Vagina (tissue), 2 donors: ENCODE data around the gene GASK1B. TPM values are rescaled to one million over a fixed set of nuclear protein-coding genes. Genes with fewer than 3 reads are reported as not detected.

ENCODE experiments used
- DNase-seq, 2 donors: peaks; one replicate each; pipeline ENCODE4 v3.0.0-alpha.2; 2017; ENCODE audit errors: extremely low spot score in 2 of 2
- H3K27ac ChIP-seq: fragments of 200-600 bp; sonication (generic); one replicate; pipeline ENCODE4 v1.5.1; 2019
- H3K27me3 ChIP-seq: fragments of 200-600 bp; sonication (generic); one replicate; pipeline ENCODE4 v1.5.1; 2019
- H3K36me3 ChIP-seq, 2 donors: fragments of 200-600 bp; sonication (generic); one replicate each; pipeline ENCODE4 v1.5.1; 2017 to 2019
- H3K4me1 ChIP-seq: fragments of 200-600 bp; sonication (generic); one replicate; pipeline ENCODE4 v1.5.1; 2019
- H3K4me3 ChIP-seq, 2 donors: fragments of 200-600 bp; sonication (generic); 1 replicate in 1 of 2; 2 replicates in 1 of 2; pipeline ENCODE4 v1.5.1; 2016 to 2019
- H3K9me3 ChIP-seq: fragments of 200-600 bp; sonication (generic); one replicate; pipeline ENCODE4 v1.5.1; 2019
- CTCF ChIP-seq, 3 experiments: fragments of 450-650 bp in 2 of 3; fragments of 200-600 bp in 1 of 3; sonication (generic) in 1 of 3; IDR thresholded peaks; one replicate each; pipeline ENCODE4 v1.5.1; 2017 to 2019; ENCODE audit warnings: antibody characterized with exemption in 3 of 3, mild to moderate bottlenecking in 2 of 3, moderate library complexity in 2 of 3
- POLR2A ChIP-seq, 2 donors: fragments of 450-650 bp; IDR thresholded peaks; one replicate each; pipeline ENCODE4 v1.6.1; 2017; ENCODE audit warnings: antibody characterized with exemption in 2 of 2, mild to moderate bottlenecking in 2 of 2, moderate library complexity in 2 of 2
- POLR2AphosphoS5 ChIP-seq, 2 donors: sonication (generic); formaldehyde crosslinking; IDR thresholded peaks; one replicate each; pipeline ENCODE4 v1.9.0; 2017; ENCODE audit warnings: antibody characterized with exemption in 2 of 2, mild to moderate bottlenecking in 2 of 2, low read depth in 1 of 2; ENCODE audit not compliant: insufficient read depth in 1 of 2
- intact Hi-C: fragments of 100-400 bp; cut with DNase I; formaldehyde crosslinking; loops from one replicate; pipeline ENCODE4 v1.15.1; 2023
- total RNA-seq: library from RNA; depleted of rRNA; stranded (reverse); fragments of >200 nt; gene quantifications from one replicate; pipeline ENCODE4 v1.2.3, GENCODE V29; 2016

Gene GASK1B
- total RNA-seq, 1 donor from 2014 or later = 24.3 TPM

DNA sequence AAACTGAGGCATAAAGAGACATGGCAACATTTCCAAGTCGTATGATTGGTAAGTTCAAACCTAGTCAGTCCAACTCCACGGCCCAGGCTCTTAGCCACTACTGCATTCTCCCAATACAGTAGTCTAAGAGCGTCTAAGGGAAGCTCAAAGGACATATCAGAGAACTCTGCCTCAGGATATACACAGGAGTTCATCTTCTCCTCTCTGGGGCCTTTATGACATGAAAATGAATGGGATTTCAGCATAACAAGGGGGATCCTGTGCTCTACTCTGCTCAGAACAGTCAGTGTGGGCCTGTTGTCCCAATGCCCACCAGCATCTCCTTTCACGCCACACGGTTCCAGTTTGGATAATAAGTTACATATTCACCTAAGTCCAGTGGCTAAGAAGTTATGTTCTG lies 4.2 kb downstream of the GASK1B start:
- H3K36me3 ChIP-seq = no peaks in the 10 kb centered on the region
- H3K27ac ChIP-seq = peak overlapping the region; percentile 77
- intact Hi-C loops = no loop called here
- DNase-seq = no peak
- peaks cover 71% of the 10 kb centered on the region for H3K4me1 ChIP-seq
- H3K4me3 ChIP-seq = peak overlapping the region; percentile 49 to 52
- H3K27me3 ChIP-seq = no peaks in the 10 kb centered on the region
- TF ChIP-seq POLR2A (IDR thresholded peaks at IDR 0.05) (no peak), CTCF (IDR thresholded peaks at IDR 0.05) (no peak), POLR2AphosphoS5 (IDR thresholded peaks at IDR 0.05; ENCODE audit: insufficient read depth in 1 of 2, low read depth in 1 of 2) (no peak)
- H3K9me3 ChIP-seq = no peaks in the 10 kb centered on the region

DNA sequence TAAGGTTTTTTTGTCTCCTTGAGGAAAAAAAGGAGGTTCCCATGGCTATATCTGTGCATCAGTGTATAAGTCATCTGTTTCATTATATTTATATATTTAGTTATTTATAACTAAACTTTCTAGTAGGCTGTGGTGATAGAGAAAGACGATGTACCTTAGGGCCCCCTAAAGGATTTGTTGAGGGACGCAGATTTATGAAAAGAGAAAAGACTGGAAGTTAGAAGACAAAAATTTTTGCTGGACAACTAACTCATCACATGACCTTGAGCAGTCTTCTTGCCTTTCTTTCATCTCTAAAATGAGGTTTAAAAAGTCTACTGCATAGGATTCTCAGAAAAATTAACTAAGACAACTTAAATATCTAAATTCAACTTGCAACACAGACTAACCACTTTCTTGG lies 6.1 kb downstream of the GASK1B start:
- no peaks in the 10 kb centered on the region for H3K9me3 ChIP-seq
- TF ChIP-seq POLR2A (IDR thresholded peaks at IDR 0.05) (no peak), CTCF (IDR thresholded peaks at IDR 0.05) (no peak), POLR2AphosphoS5 (IDR thresholded peaks at IDR 0.05; ENCODE audit: insufficient read depth in 1 of 2, low read depth in 1 of 2) (no peak)
- no peaks in the 10 kb centered on the region for H3K27me3 ChIP-seq
- DNase-seq = no peak
- intact Hi-C loops = no loop called here
- peak overlapping the region; percentile 77 for H3K27ac ChIP-seq
- H3K36me3 ChIP-seq = no peaks in the 10 kb centered on the region
- H3K4me3 ChIP-seq = no peak overlapping the region
- H3K4me1 ChIP-seq = peaks cover 52% of the 10 kb centered on the region

DNA sequence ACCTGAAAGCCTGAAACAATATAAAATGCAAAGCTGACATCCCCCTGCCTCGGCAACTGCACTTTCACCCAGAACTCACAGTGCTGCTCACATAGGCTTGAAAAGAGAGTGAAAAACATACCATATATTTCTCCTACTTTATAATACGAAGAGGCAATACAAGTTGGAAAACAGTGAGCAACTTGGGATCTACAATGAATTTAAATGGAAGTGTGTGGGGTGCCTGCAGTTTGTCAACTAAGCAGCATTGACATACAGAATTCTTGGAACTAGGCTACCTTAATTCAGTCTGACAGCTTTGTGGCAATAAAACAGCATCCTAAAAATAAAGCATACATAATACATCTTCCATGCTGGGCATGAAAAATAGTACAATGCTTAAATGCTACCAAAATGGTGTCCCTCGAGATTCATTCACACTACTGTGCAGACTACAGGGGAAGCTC lies 8.0 kb downstream of the GASK1B start:
- DNase-seq = no peak
- H3K4me3 ChIP-seq = no peak overlapping the region
- H3K36me3 ChIP-seq = no peaks in the 10 kb centered on the region
- intact Hi-C loops = no loop called here
- TF ChIP-seq CTCF (IDR thresholded peaks at IDR 0.05) (no peak), POLR2AphosphoS5 (IDR thresholded peaks at IDR 0.05; ENCODE audit: insufficient read depth in 1 of 2, low read depth in 1 of 2) (no peak), POLR2A (IDR thresholded peaks at IDR 0.05) (no peak)
- H3K27ac ChIP-seq = peak overlapping the region; percentile 8
- H3K4me1 ChIP-seq = peaks cover 53% of the 10 kb centered on the region
- no peaks in the 10 kb centered on the region for H3K9me3 ChIP-seq
- no peaks in the 10 kb centered on the region for H3K27me3 ChIP-seq

DNA sequence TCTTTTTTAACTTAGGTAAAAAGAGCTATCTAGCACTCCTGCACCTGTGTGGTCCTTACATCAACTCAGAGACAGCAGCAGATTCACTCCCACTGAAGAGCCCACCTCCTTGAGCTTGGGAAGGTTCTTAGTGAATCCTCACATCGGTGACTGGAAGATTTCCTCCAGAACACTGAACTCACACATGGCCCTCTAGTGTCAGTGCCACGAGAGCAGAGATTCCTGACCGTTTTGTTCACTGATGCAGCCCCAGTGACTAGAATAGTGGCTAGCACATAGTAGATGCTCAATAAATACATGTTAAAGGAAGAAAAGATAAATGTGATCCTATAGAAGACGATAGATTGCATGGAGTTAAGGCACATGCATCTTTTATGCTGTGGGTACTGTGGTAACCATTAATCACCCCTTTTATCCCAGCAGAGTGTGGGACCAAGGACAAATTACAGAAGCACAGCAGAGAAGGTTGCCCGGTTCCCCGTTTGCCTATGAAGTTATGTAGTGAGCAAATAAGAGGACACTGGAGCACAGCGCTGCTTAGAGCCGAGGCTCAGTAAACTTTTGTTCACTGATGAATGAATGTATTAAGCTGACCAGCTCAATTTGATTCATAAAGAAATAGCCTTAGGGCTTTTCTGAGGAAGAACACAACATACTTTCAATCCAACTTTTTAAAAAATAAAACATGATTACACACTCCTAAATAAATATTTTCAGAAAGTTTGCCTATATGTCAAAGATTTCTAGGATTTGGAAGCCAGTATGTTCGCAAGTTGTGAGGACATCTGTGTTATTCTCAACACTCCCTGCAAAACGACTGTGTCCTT lies 8.7 kb downstream of the GASK1B start:
- intact Hi-C loops = no loop called here
- DNase-seq = no peak
- Histone ChIP-seq H3K4me3 (no peak overlapping the region), H3K4me1 (peaks cover 60% of the 10 kb centered on the region), H3K27ac (peak overlapping the region; percentile 8), H3K27me3 (no peaks in the 10 kb centered on the region), H3K36me3 (no peaks in the 10 kb centered on the region), H3K9me3 (no peaks in the 10 kb centered on the region)
- TF ChIP-seq POLR2A (IDR thresholded peaks at IDR 0.05) (no peak), POLR2AphosphoS5 (IDR thresholded peaks at IDR 0.05; ENCODE audit: insufficient read depth in 1 of 2, low read depth in 1 of 2) (no peak), CTCF (IDR thresholded peaks at IDR 0.05) (no peak)

GRCh38 chr4:158162631-158163030 lies 10.2 kb downstream of the GASK1B start:
- no peak for TF ChIP-seq CTCF (IDR thresholded peaks at IDR 0.05)
- no peak for TF ChIP-seq POLR2A (IDR thresholded peaks at IDR 0.05)
- no peak for TF ChIP-seq POLR2AphosphoS5 (IDR thresholded peaks at IDR 0.05; ENCODE audit: insufficient read depth in 1 of 2, low read depth in 1 of 2)
- DNase-seq = no peak
- no peaks in the 10 kb centered on the region for H3K36me3 ChIP-seq
- intact Hi-C loops = no loop called here
- H3K27ac ChIP-seq = no peak overlapping the region
- no peaks in the 10 kb centered on the region for H3K27me3 ChIP-seq
- H3K4me3 ChIP-seq = no peak overlapping the region
- H3K4me1 ChIP-seq = peaks cover 64% of the 10 kb centered on the region
- no peaks in the 10 kb centered on the region for H3K9me3 ChIP-seq
